Fibroblast of villous mesenchyme (primary cell): ENCODE data around the gene SRSF1. TPM values are rescaled to one million over a fixed set of nuclear protein-coding genes. Genes with fewer than 3 reads are reported as not detected.
"Not testable (repeated sequence)": the region's sequence is repeated elsewhere in the genome, so short reads cannot be mapped to it uniquely, and the experiment has no call there.

Experiments
- DNase-seq: peaks from one replicate; pipeline ENCODE4 v3.0.0-alpha.2; 2010; ENCODE audit warnings: low read depth
- H3K4me3 ChIP-seq: 2 replicates; pipeline ENCODE4 v1.5.1; 2011; ENCODE audit warnings: low read depth, mild to moderate bottlenecking, low read length
- total RNA-seq: library from RNA; depleted of rRNA; stranded (reverse); fragments of >200 nt; gene quantifications from 2 replicates; pipeline ENCODE4 v1.2.3, GENCODE V29; 2012
- TF ChIP-seq, protein P1 (sequence below): IDR thresholded peaks from 2 replicates; pipeline ENCODE4 v1.5.1; 2012; ENCODE audit warnings: low read depth, mild to moderate bottlenecking, low read length; ENCODE audit not compliant: insufficient read depth

The SRSF1 gene
- total RNA-seq, 1 donor, result 434 TPM

DNA sequence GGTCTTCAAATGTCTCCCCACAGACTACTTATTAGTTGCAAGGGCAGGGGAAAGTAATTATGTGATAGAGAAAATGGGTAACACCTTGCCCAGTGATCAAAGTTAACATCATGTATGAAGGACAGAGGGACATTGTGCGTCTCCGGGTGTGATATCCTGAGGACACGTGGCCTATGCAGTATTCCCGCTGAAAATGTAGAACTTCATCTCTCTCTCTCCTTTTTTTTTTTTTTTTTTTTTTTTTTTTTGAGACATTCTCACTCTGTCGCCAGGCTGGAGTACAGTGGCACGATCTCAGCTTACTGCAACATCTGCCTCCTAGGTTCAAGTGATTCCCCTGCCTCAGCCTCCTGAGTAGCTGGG lies 43.9 kb downstream of the SRSF1 start:
- no peak overlapping the region for H3K4me3 ChIP-seq
- no peak for DNase-seq
- TF ChIP-seq, protein P1, sequence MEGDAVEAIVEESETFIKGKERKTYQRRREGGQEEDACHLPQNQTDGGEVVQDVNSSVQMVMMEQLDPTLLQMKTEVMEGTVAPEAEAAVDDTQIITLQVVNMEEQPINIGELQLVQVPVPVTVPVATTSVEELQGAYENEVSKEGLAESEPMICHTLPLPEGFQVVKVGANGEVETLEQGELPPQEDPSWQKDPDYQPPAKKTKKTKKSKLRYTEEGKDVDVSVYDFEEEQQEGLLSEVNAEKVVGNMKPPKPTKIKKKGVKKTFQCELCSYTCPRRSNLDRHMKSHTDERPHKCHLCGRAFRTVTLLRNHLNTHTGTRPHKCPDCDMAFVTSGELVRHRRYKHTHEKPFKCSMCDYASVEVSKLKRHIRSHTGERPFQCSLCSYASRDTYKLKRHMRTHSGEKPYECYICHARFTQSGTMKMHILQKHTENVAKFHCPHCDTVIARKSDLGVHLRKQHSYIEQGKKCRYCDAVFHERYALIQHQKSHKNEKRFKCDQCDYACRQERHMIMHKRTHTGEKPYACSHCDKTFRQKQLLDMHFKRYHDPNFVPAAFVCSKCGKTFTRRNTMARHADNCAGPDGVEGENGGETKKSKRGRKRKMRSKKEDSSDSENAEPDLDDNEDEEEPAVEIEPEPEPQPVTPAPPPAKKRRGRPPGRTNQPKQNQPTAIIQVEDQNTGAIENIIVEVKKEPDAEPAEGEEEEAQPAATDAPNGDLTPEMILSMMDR, result no peak

DNA sequence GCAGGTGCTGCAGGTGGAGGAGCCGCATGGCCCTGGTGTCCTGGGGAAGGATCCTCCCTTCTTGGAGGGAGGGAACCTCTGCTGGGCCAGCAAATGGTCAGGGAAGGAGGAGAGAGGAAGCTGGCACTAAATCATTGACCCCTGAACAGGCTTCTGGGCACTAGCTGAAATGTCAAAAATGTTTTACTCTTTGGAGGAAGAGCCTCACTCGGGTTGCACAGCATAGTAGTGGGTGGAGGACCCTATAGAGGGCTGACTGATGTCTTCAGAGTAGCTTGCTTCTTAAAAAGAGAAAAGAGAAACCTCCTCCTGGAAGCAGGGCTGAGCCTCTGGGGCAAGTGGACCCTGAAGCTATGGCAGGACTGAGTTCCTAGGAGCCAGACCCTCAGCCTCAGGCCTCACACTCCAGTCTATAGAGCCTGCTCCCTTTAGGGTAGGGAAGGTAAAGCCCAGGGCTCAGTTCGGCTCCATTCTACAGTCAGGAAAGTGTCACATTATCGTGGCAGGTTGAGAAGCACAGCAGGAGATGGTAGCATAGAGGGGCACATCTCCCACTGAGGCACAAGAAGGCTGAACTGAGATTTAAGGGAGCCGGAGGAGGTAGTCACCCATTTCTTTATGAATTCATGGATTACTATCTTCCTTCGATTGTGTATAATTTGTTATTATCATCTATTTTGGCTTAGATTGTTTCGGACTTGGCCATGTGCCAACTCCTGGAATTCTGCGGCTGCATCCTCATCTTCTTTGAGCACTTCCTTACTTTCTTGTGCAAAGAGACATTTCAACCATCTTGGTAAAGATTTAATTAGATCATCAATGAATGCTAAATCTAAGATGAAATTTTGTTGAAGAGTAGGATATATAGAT lies 44.5 kb downstream of the SRSF1 start:
- DNase-seq, result no peak
- no peak overlapping the region for H3K4me3 ChIP-seq
- TF ChIP-seq, protein P1, result no peak

DNA sequence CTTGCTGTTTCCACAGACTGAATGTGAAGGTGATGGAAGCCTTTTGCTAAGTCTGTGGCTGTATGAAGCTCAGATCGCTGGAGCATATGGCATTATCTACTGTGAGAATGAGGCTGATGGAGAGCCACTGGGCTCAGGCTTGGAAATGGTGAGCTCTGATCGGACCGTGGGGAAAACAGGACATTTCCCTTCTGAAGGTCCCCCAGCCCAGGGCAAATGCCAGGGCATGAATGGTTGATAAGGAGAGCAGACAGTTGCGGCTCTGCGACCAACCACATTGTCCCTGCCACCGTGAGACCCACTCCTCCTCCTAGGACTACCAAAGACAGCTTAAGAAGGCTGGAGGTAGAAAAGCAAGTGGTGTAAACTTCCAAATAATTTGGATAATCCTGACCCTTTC lies 47.1 kb downstream of the SRSF1 start:
- TF ChIP-seq, protein P1, result no peak
- no peak for DNase-seq
- no peak overlapping the region for H3K4me3 ChIP-seq

DNA sequence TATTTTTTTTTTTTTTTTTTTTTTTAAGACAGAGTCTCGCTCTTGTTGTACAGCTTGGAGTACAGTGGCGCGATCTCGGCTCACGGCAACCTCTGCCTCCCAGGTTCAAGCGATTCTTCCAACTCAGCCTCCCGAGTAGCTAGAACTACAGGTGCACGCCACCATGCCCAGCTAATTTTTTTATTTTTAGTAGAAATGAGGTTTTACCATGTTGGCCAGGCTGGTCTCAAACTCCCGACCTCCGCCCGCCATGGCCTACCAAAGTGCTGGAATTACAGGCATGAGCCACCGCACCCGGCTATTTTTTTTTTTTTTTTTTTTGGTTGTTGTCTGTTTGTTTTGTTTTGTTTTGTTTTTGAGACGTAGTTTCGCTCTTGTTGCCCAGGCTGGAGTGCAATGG lies 48.7 kb downstream of the SRSF1 start:
- H3K4me3 ChIP-seq, DNase-seq: not testable (repeated sequence)

DNA sequence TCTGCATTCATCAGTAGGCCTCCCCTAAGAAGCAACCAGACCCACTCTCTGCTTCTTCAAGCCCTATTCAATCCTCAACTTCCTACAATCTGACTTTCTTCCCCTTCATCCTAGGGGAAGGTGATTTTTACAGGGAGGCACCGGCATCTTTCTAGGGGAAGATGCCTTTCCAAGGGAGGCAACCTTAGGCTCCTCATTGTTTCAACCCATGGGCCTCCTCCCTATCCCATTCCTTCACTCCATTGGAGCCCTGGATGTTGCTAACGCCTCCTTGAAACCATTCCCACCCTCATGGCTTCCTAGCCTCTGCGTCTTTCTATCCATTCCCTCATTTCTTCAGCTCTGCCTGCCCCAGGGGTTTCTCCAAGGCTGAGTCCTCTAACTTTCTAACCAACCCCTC lies 49.2 kb downstream of the SRSF1 start:
- H3K4me3 ChIP-seq, result no peak overlapping the region
- no peak for DNase-seq
- TF ChIP-seq, protein P1, result no peak

DNA sequence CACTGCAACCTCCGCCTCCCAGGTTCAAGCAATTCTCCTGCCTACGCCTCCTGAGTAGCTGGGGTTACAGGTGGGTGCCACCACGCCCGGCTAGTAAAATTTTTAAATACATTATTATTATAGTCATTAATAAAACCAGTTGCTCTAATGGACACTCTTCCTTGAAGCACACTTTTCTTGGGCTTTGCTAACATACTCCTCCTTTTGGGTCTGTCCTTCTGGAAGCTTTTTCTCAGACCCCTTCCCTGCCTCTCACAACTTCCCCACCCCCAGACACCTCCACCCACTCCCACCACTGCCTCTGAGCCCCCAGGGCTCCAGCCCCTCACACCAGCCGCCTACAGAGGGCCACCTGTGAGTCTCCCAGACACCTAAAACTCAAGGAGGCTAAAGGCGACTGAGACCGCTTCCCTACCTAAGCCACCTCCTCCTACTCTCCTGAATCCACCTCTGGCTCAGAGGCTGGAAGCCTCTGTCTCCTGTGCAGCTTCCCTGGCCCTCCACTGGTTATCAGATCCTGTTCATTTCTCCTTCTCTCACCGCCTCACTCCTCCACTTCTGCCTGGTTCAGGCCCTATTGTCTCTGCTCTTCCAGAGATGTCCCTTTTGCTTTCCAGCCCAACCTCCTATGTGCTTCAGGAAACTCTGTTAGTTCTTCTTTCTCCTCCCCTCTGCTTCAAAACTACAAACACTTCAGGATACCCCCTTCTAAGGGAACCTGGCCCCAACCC lies 49.8 kb downstream of the SRSF1 start:
- TF ChIP-seq, protein P1, result no peak
- H3K4me3 ChIP-seq, result no peak overlapping the region
- DNase-seq, result no peak

DNA sequence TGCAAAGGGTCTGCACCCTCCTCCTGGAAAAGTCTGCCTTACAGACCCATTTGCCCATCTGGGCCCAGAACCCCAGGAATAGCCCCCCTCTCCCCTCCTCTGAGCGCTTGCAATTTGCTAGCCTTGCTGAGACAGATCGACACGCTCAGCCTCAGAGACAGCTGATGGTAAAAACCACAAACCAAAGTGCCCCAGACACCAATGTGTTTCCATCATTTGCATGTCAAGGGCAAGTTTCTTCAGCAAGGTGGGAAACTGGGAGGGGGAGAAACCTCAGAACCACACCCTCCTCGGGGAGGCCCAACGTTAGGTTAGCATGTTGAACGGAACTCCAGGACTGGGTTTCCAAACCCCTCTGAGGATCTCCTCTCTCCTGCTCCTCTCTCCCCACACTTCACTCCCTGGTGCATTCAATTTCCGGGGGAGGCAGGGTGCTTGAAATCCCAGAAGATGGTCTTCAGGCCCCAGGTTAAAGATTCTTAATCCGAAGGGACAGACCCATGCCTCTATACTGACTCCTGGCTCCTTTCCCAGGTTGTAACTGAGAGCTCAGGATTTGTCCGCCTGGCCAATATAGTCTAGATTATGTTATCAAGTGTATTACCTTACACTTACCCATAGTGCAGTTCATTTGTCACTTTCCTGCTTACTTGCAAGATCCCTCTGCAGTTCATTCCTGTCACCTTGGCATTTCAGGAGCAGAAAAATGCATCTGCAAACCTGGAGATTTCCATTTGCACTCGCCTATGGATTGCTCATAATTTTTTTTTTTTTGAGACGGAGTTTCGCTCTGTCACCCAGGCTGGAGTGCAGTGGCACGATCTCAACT lies 50.5 kb downstream of the SRSF1 start:
- H3K4me3 ChIP-seq, result no peak overlapping the region

More for the DNA sequence above, 50.5 kb downstream of the SRSF1 start:
- TF ChIP-seq, protein P1, result no peak
- no peak for DNase-seq
